HEK293 (cell line): ENCODE data around the gene SH2D1B.

Experiments used
- CTCF ChIA-PET: fragments of 350-600 bp; formaldehyde crosslinking; extraction: SDS; loops from one replicate; lab custom pipeline; 2021; ENCODE audit warnings: antibody characterized with exemption; lab: Yijun Ruan, JAX
- POLR2A ChIA-PET: fragments of 300-600 bp; formaldehyde crosslinking; extraction: SDS; loops from one replicate; lab custom pipeline; 2020; ENCODE audit warnings: antibody characterized with exemption, inconsistent platforms; lab: Yijun Ruan, JAX
- H3K27ac ChIP-seq: fragments of 200-500 bp; sonication (Bioruptor generic); 2 replicates; pipeline ENCODE4 v1.5.1; 2014; ENCODE audit warnings: low read depth, low read length, control low read depth, inconsistent platforms; ENCODE audit errors: extremely low read depth
- H3K36me3 ChIP-seq, 2 experiments: fragments of 200-500 bp in 1 of 2; sonication (Bioruptor generic) in 1 of 2; 1 replicate in 1 of 2; 2 replicates in 1 of 2; pipeline ENCODE4 v1.5.1; 2014 to 2017; ENCODE audit warnings: inconsistent platforms in 2 of 2, low read length in 2 of 2; ENCODE audit not compliant: control insufficient read depth in 2 of 2, insufficient read depth in 1 of 2
- H3K4me1 ChIP-seq: fragments of 200-500 bp; sonication (Bioruptor generic); 2 replicates; pipeline ENCODE4 v1.5.1; 2014; ENCODE audit warnings: mild to moderate bottlenecking, low read length, inconsistent platforms; ENCODE audit not compliant: control insufficient read depth, insufficient read depth
- H3K4me3 ChIP-seq: 2 replicates; pipeline ENCODE4 v1.5.1; 2011; ENCODE audit warnings: low read depth, mild to moderate bottlenecking, control low read depth, low read length, moderate library complexity
- H3K9me3 ChIP-seq: fragments of 200-500 bp; sonication (Bioruptor generic); 2 replicates; pipeline ENCODE4 v1.5.1; 2014; ENCODE audit warnings: low read depth, low read length, inconsistent platforms; ENCODE audit not compliant: control insufficient read depth, insufficient read depth
- YY2 ChIP-seq: fragments of 450-650 bp; formaldehyde crosslinking; IDR thresholded peaks from 2 replicates; pipeline ENCODE4 v1.5.1; 2016; ENCODE audit warnings: missing biosample characterization, missing genetic modification characterization
- ZBTB11 ChIP-seq: fragments of 450-650 bp; formaldehyde crosslinking; conservative IDR thresholded peaks from 2 replicates; pipeline ENCODE4 v1.5.1; 2016; ENCODE audit warnings: low read depth, missing biosample characterization, missing genetic modification characterization
- ZBTB49 ChIP-seq: fragments of 450-650 bp; formaldehyde crosslinking; IDR thresholded peaks from 2 replicates; pipeline ENCODE4 v1.5.1; 2016; ENCODE audit warnings: missing biosample characterization, missing genetic modification characterization, low read depth
- ZEB2 ChIP-seq: fragments of 450-650 bp; formaldehyde crosslinking; IDR thresholded peaks from 2 replicates; pipeline ENCODE4 v1.5.1; 2016; ENCODE audit warnings: missing biosample characterization, missing genetic modification characterization
- ZFP37 ChIP-seq: fragments of 450-650 bp; formaldehyde crosslinking; IDR thresholded peaks from 2 replicates; pipeline ENCODE4 v1.5.1; 2016; ENCODE audit warnings: missing biosample characterization, missing genetic modification characterization
- ZFP41 ChIP-seq: fragments of 450-650 bp; formaldehyde crosslinking; IDR thresholded peaks from 2 replicates; pipeline ENCODE4 v1.5.1; 2016; ENCODE audit warnings: missing biosample characterization, missing genetic modification characterization, borderline replicate concordance
- ZFP69B ChIP-seq: fragments of 450-650 bp; formaldehyde crosslinking; IDR thresholded peaks from 2 replicates; pipeline ENCODE4 v1.5.1; 2016; ENCODE audit warnings: missing biosample characterization, missing genetic modification characterization
- ZNF175 ChIP-seq: fragments of 450-650 bp; formaldehyde crosslinking; IDR thresholded peaks from 2 replicates; pipeline ENCODE4 v1.5.1; 2016; ENCODE audit warnings: missing biosample characterization, missing genetic modification characterization
- ZNF19 ChIP-seq: fragments of 450-650 bp; formaldehyde crosslinking; IDR thresholded peaks from 2 replicates; pipeline ENCODE4; 2016; ENCODE audit warnings: missing biosample characterization, missing genetic modification characterization, low read depth
- ZNF23 ChIP-seq: fragments of 450-650 bp; formaldehyde crosslinking; IDR thresholded peaks from 2 replicates; pipeline ENCODE4 v1.5.1; 2016; ENCODE audit warnings: missing biosample characterization, missing genetic modification characterization, borderline replicate concordance
- ZNF654 ChIP-seq: fragments of 450-650 bp; formaldehyde crosslinking; IDR thresholded peaks from 2 replicates; pipeline ENCODE4 v1.5.1; 2016; ENCODE audit warnings: low read depth, missing biosample characterization, missing genetic modification characterization
- ZNF677 ChIP-seq: fragments of 450-650 bp; IDR thresholded peaks from 2 replicates; pipeline ENCODE4 v1.5.0; 2018; ENCODE audit warnings: missing biosample characterization, mild to moderate bottlenecking, missing genetic modification characterization, moderate library complexity
- ZNF707 ChIP-seq: fragments of 450-650 bp; formaldehyde crosslinking; IDR thresholded peaks from 2 replicates; pipeline ENCODE4 v1.5.1; 2016; ENCODE audit warnings: missing biosample characterization, missing genetic modification characterization
- TF ChIP-seq, protein P1 (sequence below): fragments of 450-650 bp; formaldehyde crosslinking; IDR thresholded peaks from 2 replicates; pipeline ENCODE4 v1.5.1; 2016; ENCODE audit warnings: missing biosample characterization, missing genetic modification characterization, borderline replicate concordance
- TF ChIP-seq, protein P2 (sequence below): fragments of 450-650 bp; formaldehyde crosslinking; IDR thresholded peaks from 2 replicates; pipeline ENCODE4; 2016; ENCODE audit warnings: missing biosample characterization, missing genetic modification characterization

The SH2D1B gene

GRCh38 chr1:162391790-162392563 is 20.0 kb downstream of the SH2D1B start (continued):
- TF ChIP-seq, protein P1, sequence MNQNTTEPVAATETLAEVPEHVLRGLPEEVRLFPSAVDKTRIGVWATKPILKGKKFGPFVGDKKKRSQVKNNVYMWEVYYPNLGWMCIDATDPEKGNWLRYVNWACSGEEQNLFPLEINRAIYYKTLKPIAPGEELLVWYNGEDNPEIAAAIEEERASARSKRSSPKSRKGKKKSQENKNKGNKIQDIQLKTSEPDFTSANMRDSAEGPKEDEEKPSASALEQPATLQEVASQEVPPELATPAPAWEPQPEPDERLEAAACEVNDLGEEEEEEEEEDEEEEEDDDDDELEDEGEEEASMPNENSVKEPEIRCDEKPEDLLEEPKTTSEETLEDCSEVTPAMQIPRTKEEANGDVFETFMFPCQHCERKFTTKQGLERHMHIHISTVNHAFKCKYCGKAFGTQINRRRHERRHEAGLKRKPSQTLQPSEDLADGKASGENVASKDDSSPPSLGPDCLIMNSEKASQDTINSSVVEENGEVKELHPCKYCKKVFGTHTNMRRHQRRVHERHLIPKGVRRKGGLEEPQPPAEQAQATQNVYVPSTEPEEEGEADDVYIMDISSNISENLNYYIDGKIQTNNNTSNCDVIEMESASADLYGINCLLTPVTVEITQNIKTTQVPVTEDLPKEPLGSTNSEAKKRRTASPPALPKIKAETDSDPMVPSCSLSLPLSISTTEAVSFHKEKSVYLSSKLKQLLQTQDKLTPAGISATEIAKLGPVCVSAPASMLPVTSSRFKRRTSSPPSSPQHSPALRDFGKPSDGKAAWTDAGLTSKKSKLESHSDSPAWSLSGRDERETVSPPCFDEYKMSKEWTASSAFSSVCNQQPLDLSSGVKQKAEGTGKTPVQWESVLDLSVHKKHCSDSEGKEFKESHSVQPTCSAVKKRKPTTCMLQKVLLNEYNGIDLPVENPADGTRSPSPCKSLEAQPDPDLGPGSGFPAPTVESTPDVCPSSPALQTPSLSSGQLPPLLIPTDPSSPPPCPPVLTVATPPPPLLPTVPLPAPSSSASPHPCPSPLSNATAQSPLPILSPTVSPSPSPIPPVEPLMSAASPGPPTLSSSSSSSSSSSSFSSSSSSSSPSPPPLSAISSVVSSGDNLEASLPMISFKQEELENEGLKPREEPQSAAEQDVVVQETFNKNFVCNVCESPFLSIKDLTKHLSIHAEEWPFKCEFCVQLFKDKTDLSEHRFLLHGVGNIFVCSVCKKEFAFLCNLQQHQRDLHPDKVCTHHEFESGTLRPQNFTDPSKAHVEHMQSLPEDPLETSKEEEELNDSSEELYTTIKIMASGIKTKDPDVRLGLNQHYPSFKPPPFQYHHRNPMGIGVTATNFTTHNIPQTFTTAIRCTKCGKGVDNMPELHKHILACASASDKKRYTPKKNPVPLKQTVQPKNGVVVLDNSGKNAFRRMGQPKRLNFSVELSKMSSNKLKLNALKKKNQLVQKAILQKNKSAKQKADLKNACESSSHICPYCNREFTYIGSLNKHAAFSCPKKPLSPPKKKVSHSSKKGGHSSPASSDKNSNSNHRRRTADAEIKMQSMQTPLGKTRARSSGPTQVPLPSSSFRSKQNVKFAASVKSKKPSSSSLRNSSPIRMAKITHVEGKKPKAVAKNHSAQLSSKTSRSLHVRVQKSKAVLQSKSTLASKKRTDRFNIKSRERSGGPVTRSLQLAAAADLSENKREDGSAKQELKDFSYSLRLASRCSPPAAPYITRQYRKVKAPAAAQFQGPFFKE (tag by site-specific recombination), result no peak
- TF ChIP-seq ZFP37 (0 out of 2 replicates have a peak, but pooled peaks have one; percentile 34), ZFP41 (tag by site-specific recombination) (no peak), ZNF654 (peak; percentile 96)

GRCh38 chr1:162390396-162391185 is 21.3 kb downstream of the SH2D1B start:
- H3K4me1 ChIP-seq, result no peaks in the 10 kb centered on the region
- H3K9me3 ChIP-seq, result no peaks in the 10 kb centered on the region
- no peaks in the 10 kb centered on the region for H3K36me3 ChIP-seq
- TF ChIP-seq ZFP69B (tag by site-specific recombination) (no peak), ZBTB11 (tag by site-specific recombination) (no peak), ZNF19 (tag by site-specific recombination) (no peak), ZNF175 (tag by site-specific recombination) (no peak), ZNF23 (tag by site-specific recombination) (no peak), ZEB2 (no peak), ZNF707 (tag by site-specific recombination) (no peak), ZNF677 (tag by site-specific recombination) (no peak), YY2 (no peak), ZBTB49 (no peak)
- TF ChIP-seq, protein P2, sequence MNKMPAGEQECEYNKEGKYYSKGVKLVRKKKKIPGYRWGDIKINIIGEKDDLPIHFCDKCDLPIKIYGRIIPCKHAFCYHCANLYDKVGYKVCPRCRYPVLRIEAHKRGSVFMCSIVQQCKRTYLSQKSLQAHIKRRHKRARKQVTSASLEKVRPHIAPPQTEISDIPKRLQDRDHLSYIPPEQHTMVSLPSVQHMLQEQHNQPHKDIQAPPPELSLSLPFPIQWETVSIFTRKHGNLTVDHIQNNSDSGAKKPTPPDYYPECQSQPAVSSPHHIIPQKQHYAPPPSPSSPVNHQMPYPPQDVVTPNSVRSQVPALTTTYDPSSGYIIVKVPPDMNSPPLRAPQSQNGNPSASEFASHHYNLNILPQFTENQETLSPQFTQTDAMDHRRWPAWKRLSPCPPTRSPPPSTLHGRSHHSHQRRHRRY (tag by site-specific recombination), result no peak
- POLR2A ChIA-PET, result no interaction called here
- no peak overlapping the region for H3K4me3 ChIP-seq
- no peak overlapping the region for H3K27ac ChIP-seq
- CTCF ChIA-PET, result interaction anchor here (0.7 to 3.8 kb wide), 6 partner anchors 10 to 354 kb away, joined by 3 to 27 read pairs (median 7); partner anchors contain the start of gene C1orf226
